Measurements from ENCODE around the gene UCKL1.
"Not testable (repeated sequence)": the region's sequence is repeated elsewhere in the genome, so short reads cannot be mapped to it uniquely, and the experiment has no call there.

UCKL1 gene

GRCh38 chr20:63955827-63956663 lies at the start of gene UCKL1:
Gene UCKL1 (minus strand): TSS chr20:63956416. CDS start chr20:63956372, 44 bp downstream.
- DNase-seq (ENCODE audit: low read depth), result peak; percentile 66

GRCh38 chr20:64005394-64005793 lies 49.2 kb upstream of the UCKL1 start:
- DNase-seq (ENCODE audit: low read depth), result no peak

GRCh38 chr20:64003960-64004725 lies 47.9 kb upstream of the UCKL1 start:
- no peak for DNase-seq (ENCODE audit: low read depth)

- no peak for DNase-seq (ENCODE audit: low read depth)
Observed at GRCh38 chr20:64001607-64002011, 45.4 kb upstream of the UCKL1 start.

GRCh38 chr20:64000906-64001305 lies 44.7 kb upstream of the UCKL1 start:
- DNase-seq (ENCODE audit: low read depth), result no peak

GRCh38 chr20:63982937-63983336 lies 26.7 kb upstream of the UCKL1 start:
- no peak for DNase-seq (ENCODE audit: low read depth)

- peak; percentile 72 for DNase-seq (ENCODE audit: low read depth)
Observed at GRCh38 chr20:63980806-63981728, 24.9 kb upstream of the UCKL1 start, which contains the start of gene PRPF6. Gene PRPF6 (plus strand): TSS chr20:63981132. CDS start chr20:63981246, 114 bp downstream.

- DNase-seq (ENCODE audit: low read depth), result no peak
Observed at GRCh38 chr20:63980317-63980805, 24.1 kb upstream of the UCKL1 start.

- no peak for DNase-seq (ENCODE audit: low read depth)
Observed at GRCh38 chr20:63979557-63980316, 23.5 kb upstream of the UCKL1 start, which contains the start of gene SAMD10. Gene SAMD10 (minus strand): TSS chr20:63979642. CDS start chr20:63979467, 175 bp downstream.

GRCh38 chr20:63979229-63979556 lies 23.0 kb upstream of the UCKL1 start:
- DNase-seq (ENCODE audit: low read depth), result no peak

GRCh38 chr20:63978319-63979228 lies 22.4 kb upstream of the UCKL1 start:
- DNase-seq (ENCODE audit: low read depth), result no peak

- DNase-seq (ENCODE audit: low read depth), result no peak
Observed at GRCh38 chr20:63977739-63978276, 21.6 kb upstream of the UCKL1 start.

- no peak for DNase-seq (ENCODE audit: low read depth)
Observed at GRCh38 chr20:63976980-63977738, 20.9 kb upstream of the UCKL1 start.

GRCh38 chr20:63976511-63976910 lies 20.3 kb upstream of the UCKL1 start:
- not testable (repeated sequence) for DNase-seq (ENCODE audit: low read depth)

- DNase-seq (ENCODE audit: low read depth), result no peak
Observed at GRCh38 chr20:63974402-63975200, 18.4 kb upstream of the UCKL1 start.

- DNase-seq (ENCODE audit: low read depth), result no peak
Observed at GRCh38 chr20:63973636-63974401, 17.6 kb upstream of the UCKL1 start.

- DNase-seq (ENCODE audit: low read depth), result no peak
Observed at GRCh38 chr20:63973160-63973479, 16.9 kb upstream of the UCKL1 start.

Measured in HS-27A (cell line).